ENCODE results near the gene STAT6. TPM values are rescaled to one million over a fixed set of nuclear protein-coding genes. Genes with fewer than 3 reads are reported as not detected.

The STAT6 gene
- total RNA-seq, 1 experiment from 2014 or later, result 125 TPM

GRCh38 chr12:57104292-57104910 lies 6.8 kb downstream of the STAT6 start:
- no peak for DNase-seq (ENCODE audit: low spot score)

- DNase-seq (ENCODE audit: low spot score), result no peak
Measured at GRCh38 chr12:57103856-57104255, 7.3 kb downstream of the STAT6 start.

- peak; percentile 72 for DNase-seq (ENCODE audit: low spot score)
Measured at GRCh38 chr12:57101892-57102695, 9.1 kb downstream of the STAT6 start.

DNA sequence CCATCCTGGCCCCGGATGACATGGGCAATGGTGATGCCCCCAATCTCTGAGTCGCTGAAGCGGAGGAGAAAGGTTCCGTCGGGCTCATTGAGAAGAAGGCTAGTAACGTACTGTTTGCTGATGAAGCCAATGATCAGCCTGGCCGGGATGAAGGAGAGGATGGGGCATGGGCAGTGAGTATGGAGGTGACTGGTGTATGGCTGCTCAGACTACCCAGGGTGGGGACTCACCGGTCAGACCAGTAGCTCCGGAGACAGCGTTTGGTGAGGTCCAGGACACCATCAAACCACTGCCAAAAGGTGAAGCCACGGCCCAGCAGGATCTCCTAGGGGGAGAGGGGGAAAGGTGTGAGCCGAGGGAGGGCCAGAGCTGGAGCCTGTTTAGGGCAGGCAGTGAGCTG lies 11.4 kb downstream of the STAT6 start:
- DNase-seq (ENCODE audit: low spot score), result no peak

- DNase-seq (ENCODE audit: low spot score), result no peak
Measured at GRCh38 chr12:57099047-57099714, 12.0 kb downstream of the STAT6 start.

- DNase-seq (ENCODE audit: low spot score), result no peak
Measured at GRCh38 chr12:57098546-57098945, 12.6 kb downstream of the STAT6 start.

GRCh38 chr12:57097554-57097835 lies 13.7 kb downstream of the STAT6 start:
- no peak for DNase-seq (ENCODE audit: low spot score)

GRCh38 chr12:57096748-57097553 lies 14.2 kb downstream of the STAT6 start:
- no peak for DNase-seq (ENCODE audit: low spot score)

DNA sequence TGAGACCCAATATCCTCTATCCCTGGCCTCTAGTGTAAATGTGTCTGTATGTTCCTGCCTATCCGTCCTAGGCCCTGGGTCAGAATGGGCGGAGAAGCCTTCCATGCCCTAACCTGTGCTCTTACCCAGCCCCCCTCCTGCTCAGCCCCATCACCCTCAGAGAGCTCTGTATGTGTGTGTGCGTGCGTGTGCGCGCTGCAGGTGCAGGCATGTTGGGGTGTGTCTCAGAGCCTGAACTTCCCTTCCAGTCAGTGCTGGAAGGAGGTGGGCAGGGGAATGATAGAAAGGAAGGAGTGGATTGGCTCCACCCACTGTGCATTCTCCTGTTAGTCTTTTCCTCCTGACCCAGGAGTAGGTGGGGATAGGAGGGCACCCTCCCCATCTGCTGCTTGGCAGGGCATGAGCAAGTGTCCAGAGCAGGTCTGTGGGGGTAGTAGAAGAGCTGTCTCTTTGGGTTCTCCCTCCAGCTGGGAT lies 15.0 kb downstream of the STAT6 start:
- peak; percentile 48 for DNase-seq (ENCODE audit: low spot score)

DNA sequence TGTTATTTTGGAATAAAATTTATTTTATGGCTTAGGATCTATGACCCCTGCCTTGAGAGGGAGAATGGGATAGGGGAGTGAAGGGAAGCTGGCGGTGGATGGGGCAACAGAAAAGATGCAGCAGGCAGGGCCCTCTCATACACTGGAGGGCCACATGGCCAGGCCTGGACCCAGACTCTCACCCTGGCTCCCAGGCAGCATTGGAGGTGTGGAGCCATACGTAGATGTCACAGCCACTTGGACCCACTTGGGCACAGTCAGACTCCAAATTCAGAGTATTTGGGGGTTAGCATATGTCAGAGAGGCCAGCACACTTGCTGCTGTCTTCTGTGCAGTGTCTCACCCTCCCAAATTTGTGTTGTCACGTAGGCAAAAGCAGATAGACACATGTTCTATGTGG lies 15.7 kb downstream of the STAT6 start:
- DNase-seq (ENCODE audit: low spot score), result no peak

- DNase-seq (ENCODE audit: low spot score), result no peak
Measured at GRCh38 chr12:57094208-57095160, 16.7 kb downstream of the STAT6 start.

DNA sequence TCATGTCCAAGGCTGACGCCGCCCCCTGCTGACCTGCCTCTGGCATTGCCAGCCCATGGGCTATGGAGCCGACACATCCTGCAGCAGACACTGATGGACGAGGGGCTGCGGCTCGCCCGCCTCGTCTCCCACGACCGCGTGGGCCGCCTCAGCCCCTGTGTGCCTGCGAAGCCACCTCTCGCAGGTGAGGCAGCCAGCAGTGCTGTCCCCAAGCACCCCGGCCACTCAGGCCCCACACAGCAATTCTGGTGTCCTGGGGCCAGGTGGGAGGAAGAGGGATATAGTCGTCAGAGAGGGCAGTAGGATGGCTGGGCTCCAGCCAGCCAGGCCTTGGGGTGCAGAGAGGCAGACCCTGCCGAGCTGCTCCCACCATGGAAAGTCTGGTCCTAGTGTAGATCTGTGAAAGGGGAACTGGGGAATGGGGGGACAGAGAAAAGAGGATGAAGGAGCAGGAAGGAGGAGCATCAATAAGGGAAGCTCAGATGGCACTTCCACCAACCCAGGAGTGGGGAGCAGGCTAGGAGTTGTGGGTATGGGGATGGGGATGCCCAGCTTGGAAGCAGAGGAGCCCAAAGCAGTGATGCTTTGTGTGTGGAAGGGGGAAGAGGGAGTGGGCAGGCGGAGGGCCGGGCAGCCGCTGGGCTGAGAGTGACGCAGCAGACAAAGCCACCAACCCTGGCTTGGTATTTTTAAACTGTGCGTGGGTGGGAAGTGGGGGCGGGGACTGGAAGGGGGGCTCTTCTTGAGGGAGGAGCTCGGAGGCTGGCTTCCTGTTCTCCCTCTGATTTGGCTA lies 17.6 kb downstream of the STAT6 start:
- no peak for DNase-seq (ENCODE audit: low spot score)

DNA sequence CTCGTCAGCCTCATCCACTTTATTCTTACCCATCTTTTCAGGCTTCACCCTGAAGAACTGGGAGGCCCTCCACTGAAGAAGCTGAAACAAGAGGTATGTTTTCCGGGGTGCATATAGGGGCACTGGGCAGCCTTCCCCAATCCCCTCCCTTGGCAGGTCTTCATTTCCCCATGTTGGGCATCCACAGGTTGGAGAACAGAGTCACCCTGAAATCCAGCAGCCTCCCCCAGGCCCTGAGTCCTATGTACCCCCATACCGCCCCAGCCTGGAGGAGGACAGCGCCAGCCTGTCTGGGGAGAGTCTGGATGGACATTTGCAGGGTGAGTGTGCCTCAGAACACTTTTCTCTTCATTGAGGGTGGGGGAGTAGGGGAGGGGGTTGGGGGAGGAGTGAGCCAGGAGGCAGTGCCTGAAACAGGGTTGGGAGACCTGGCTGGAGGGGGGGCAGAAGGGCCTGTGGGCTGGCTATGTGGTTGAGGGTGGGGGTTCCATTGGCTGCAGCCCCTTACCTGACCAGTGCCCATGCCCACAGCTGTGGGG lies 18.2 kb downstream of the STAT6 start:
- no peak for DNase-seq (ENCODE audit: low spot score)

- DNase-seq (ENCODE audit: low spot score), result no peak
Measured at GRCh38 chr12:57092529-57092862, 18.7 kb downstream of the STAT6 start.

- DNase-seq (ENCODE audit: low spot score), result no peak
Measured at GRCh38 chr12:57091638-57092528, 19.3 kb downstream of the STAT6 start.

- no peak for DNase-seq (ENCODE audit: low spot score)
Measured at GRCh38 chr12:57090924-57091637, 20.1 kb downstream of the STAT6 start.

DNA sequence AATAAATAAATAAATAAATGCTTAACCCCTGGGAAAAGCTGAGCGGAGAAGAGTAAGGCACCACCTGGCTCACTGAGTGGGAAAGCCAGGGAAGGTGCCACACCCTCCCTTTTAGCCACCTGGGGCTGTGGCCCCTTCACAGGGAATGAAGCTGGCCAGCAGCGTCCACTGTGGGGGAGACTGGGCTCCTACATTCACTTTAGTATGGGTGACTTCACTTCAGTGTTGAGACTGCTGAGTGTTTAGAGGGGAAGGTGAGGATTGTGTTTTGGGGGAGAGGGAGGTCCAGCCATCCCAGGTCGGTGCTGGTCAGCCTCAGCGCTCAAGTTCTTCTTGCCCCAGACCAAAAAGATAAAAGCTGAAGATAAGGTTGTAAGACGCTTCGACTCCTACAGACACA lies 20.7 kb downstream of the STAT6 start:
- DNase-seq (ENCODE audit: low spot score), result no peak
